Measurements from ENCODE around the gene SGIP1. TPM values are rescaled to one million over a fixed set of nuclear protein-coding genes. Genes with fewer than 3 reads are reported as not detected.

Gene SGIP1
- total RNA-seq, 6 experiments from 2014 or later, result 0.09 to 1.3 (median 1.1) TPM; not detected in 1

- no peaks in the 10 kb centered on the region for H3K4me1 ChIP-seq
- DNase-seq (no peak), ATAC-seq (no peak)
- H3K27me3 ChIP-seq, result no peaks in the 10 kb centered on the region
- no peak overlapping the region for H3K4me3 ChIP-seq
- no peaks in the 10 kb centered on the region for H3K9me3 ChIP-seq
- TF ChIP-seq POLR2A (IDR thresholded peaks at IDR 0.05) (no peak), CTCF (IDR thresholded peaks at IDR 0.05) (no peak)
- H3K27ac ChIP-seq, result no peak overlapping the region
- intact Hi-C loops (cut with DNase I), result no loop called here
- 56% methylated on average over 1 of the region's 1 CpG for WGBS (ENCODE audit: insufficient coverage, low coverage, low lambda C conversion rate, missing lambda C conversion rate)
- no peaks in the 10 kb centered on the region for H3K36me3 ChIP-seq
Measured at GRCh38 chr1:66492424-66492823, 41.5 kb upstream of the SGIP1 start.

- H3K27ac ChIP-seq, result no peak overlapping the region
- no CpG with 5 or more reads among the region's 2 CpGs for WGBS (ENCODE audit: insufficient coverage, low coverage, low lambda C conversion rate, missing lambda C conversion rate)
- no peak overlapping the region for H3K4me3 ChIP-seq
- H3K9me3 ChIP-seq, result no peaks in the 10 kb centered on the region
- no peaks in the 10 kb centered on the region for H3K36me3 ChIP-seq
- no peak for DNase-seq
- no peaks in the 10 kb centered on the region for H3K27me3 ChIP-seq
- H3K4me1 ChIP-seq, result no peaks in the 10 kb centered on the region
- ATAC-seq, result no peak
- intact Hi-C loops (cut with DNase I), result no loop called here
- no peak for TF ChIP-seq POLR2A (IDR thresholded peaks at IDR 0.05)
- TF ChIP-seq CTCF (IDR thresholded peaks at IDR 0.05), result no peak
Measured at GRCh38 chr1:66493731-66494130, 40.2 kb upstream of the SGIP1 start.

GRCh38 chr1:66494482-66494881, 39.5 kb upstream of the SGIP1 start:
- ATAC-seq, result no peak
- Histone ChIP-seq H3K4me1 (no peaks in the 10 kb centered on the region), H3K27ac (no peak overlapping the region), H3K4me3 (no peak overlapping the region), H3K27me3 (no peaks in the 10 kb centered on the region), H3K36me3 (no peaks in the 10 kb centered on the region), H3K9me3 (no peaks in the 10 kb centered on the region)
- no peak for TF ChIP-seq POLR2A (IDR thresholded peaks at IDR 0.05)
- no peak for TF ChIP-seq CTCF (IDR thresholded peaks at IDR 0.05)
- no peak for DNase-seq
- 25% methylated on average over 1 of the region's 1 CpG for WGBS (ENCODE audit: insufficient coverage, low coverage, low lambda C conversion rate, missing lambda C conversion rate)
- intact Hi-C loops (cut with DNase I), result no loop called here

GRCh38 chr1:66495495-66495894, 38.5 kb upstream of the SGIP1 start:
- Histone ChIP-seq H3K27me3 (no peaks in the 10 kb centered on the region), H3K36me3 (no peaks in the 10 kb centered on the region), H3K4me1 (no peaks in the 10 kb centered on the region), H3K9me3 (no peaks in the 10 kb centered on the region), H3K4me3 (no peak overlapping the region), H3K27ac (no peak overlapping the region)
- ATAC-seq (no peak), DNase-seq (no peak)
- intact Hi-C loops (cut with DNase I), result no loop called here
- 67% methylated on average over 1 of the region's 1 CpG for WGBS (ENCODE audit: insufficient coverage, low coverage, low lambda C conversion rate, missing lambda C conversion rate)
- no peak for TF ChIP-seq CTCF (IDR thresholded peaks at IDR 0.05)

GRCh38 chr1:66497910-66498309, 36.0 kb upstream of the SGIP1 start:
- Histone ChIP-seq H3K4me3 (no peak overlapping the region), H3K36me3 (no peaks in the 10 kb centered on the region), H3K9me3 (no peaks in the 10 kb centered on the region), H3K27ac (no peak overlapping the region), H3K4me1 (no peaks in the 10 kb centered on the region), H3K27me3 (no peaks in the 10 kb centered on the region)
- WGBS (ENCODE audit: insufficient coverage, low coverage, low lambda C conversion rate, missing lambda C conversion rate), result 65% methylated on average over 3 of the region's 3 CpGs
- intact Hi-C loops (cut with DNase I), result no loop called here
- TF ChIP-seq POLR2A (IDR thresholded peaks at IDR 0.05), result no peak
- TF ChIP-seq CTCF (IDR thresholded peaks at IDR 0.05), result no peak
- DNase-seq, result no peak
- no peak for ATAC-seq
